Inferior parietal cortex (tissue), 1 donor: ENCODE results near the gene EID2B.
A peak's percentile ranks its signal among the peaks of the same experiment; 100 is the strongest.

ENCODE experiments used
- DNase-seq: peaks from one replicate; pipeline ENCODE4 v3.0.0-alpha.2; 2016; ENCODE audit errors: extremely low spot score

Gene EID2B

DNA sequence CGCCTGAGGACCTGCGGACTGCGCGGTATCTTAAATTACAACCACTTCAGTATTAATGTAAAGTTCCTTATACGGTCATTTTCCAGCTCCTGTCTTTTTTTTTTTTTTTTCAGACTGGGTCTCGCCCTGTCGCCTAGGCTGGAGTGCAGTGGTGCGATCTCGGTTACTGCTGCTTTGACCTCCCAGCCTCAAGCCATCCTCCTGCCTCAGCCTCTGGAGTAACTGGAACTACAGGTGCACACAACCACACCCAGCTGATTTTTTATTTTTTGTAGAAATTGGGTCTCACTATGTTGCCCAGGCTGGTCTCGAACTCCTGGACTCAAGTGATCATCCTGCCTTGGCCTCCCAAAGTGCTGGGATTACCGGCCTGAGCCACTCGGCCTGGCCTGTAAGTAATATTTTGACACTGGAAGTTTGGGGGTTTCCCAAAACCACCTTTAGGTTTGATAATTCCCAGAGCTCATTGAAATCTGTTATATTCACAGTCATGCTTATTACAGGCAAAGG, 406 bp upstream of the EID2B start:
- DNase-seq, result no peak

DNA sequence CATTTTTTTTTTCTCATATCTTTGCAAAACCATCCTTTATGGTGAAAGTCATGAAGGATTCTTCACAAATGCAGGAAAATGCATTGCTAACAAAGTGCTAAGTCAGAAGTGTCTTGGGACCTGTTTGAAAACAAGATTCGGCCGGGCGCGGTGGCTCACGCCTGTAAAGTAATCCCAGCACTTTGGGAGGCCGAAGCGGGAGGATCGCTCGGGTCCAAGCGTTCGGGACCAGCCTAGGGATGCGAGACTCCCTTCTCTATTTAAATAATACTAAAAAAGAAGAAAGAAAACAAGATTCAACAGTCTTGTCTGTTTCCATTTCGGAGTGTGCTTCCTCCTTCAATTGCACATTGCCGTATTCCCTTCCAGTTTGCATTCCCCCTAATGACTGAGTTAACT, 819 bp downstream of the EID2B start:
- no peak for DNase-seq

DNA sequence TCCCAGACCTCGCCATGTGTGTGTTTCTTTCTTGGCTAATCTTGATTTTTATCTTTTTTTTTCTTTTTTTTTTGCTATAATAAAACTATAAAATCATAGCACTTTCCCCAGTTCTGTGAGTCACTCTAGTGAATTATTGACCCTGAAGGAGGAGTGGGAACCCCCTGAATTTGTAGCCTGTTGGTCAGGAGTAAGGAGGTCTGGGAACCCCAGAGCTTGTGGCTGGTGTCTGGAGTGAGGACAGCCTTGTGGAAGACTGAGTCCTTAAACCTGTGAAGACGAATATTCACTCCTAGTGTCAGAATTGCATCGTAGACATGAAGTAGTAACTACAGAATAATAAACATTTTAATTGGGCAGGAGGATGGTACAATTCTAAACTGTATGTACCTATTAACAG, 7.4 kb downstream of the EID2B start:
- DNase-seq, result no peak

DNA sequence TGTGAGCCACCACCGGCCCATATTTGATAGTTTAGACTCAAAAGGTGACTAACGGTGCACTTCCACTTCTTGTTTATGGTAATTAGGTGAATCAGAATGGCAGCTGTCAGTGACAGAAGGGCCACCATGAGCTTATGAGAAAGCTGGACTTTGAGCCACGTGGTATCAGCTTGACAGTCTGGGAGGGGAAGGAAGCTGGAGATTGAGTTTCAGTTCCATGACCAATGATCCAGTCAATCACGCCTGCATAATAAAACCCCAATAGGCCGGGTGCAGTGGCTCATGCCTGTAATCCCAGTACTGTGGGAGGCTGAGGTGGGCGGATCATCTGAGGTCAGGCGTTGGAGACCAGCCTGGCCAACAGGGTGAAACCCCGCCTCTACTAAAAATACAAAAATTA, 8.2 kb downstream of the EID2B start:
- no peak for DNase-seq

DNA sequence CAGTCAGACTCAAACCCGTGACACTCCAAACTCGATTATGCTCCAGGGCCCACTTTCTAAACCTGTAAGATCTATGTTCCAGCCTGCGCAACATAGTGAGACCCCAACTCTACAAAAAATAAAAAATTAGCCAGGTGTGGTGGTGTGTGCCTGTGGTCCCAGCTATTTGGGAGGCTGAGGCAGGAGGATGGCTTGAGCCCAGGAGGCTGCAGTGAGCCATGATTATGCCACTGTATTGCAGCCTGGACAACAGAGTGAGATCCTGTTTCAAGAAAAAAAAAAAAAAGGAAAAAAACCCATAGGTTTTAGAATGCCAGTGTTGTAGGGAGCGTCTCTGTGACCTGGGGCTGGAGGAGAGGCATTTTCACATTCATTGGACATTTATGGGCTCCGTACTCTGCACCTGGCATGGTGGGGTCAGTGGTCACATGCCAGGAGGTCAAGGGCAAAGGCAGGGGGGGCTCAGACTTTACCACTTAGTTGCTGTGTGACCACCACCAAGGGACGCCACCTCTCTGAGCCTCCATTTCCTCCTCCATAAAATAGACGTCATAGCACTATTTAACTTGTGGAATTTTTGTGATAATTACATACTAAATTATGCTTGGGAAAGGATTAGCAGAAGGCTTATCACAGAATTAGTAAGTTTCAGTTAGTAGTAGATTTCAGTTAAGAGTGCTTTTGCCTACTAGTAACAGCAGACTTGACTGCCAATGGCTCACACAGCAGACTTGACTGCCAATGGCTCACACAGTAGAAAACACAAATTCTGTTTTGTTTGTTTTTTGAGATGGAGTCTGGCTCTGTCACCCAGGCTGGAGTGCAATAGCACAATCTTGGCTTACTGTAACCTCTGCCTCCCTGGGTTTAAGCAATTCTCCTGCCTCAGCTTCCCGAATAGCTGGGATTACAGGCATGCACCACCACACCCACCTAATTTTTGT, 11.8 kb downstream of the EID2B start:
- no peak for DNase-seq

DNA sequence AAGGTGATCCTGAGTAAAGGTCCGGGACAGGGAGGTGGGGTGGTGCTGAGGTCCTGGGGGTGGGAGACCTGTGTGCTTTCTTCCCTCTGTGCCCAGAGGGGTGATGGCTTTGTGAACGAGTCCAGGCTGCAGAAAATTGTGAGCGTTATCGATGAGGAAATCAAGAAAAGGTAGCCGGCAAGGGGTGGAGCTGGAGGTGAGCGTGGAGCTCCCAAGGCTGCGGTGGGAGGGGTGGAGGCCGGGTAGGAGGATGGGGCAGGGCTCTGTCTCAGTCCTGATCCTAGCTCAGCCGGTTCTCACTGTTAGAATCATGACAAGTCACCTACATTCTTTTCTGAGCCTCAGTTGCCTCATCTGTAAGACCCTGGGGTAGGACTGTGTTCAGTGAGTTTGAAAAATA, 13.7 kb downstream of the EID2B start:
- DNase-seq, result no peak

DNA sequence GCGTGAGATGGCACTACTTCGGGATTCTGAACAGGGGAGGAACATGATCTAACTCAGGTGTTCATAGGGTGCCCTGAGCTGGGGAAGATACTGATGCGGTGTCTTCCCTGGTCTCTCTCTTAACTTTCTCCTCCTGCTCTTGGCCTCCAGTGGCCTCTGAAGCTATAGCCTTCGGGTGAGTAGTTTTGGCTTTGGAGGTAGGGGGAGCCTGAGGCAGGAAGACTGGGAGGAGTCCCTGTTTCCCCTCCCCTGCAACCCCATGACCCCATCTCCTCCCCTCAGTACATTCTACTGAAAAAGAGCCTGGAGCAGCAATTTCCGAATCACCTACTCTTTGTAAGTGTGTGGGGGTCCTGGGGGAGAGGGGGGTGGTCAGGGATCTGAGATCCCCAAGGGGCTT, 14.2 kb downstream of the EID2B start:
- no peak for DNase-seq

DNA sequence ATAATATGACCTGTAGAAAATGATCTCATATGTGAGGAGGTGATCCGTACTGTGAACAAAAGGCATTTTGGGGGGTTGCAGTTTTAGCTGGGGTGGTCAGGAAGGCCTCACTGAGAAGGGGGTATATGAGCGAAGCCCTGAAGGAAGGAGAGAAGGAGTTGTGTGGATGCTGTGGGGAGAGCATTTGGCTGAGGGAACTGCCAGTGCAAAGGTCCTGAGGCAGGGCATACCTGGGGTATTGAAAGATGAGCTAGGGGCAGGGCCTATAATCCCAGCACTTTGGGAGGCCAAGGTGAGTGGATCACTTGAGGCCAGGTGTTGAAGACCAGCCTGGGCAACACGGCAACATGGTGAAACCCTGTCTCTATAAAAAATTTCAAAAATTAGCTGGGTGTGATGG, 15.2 kb downstream of the EID2B start:
- no peak for DNase-seq

DNA sequence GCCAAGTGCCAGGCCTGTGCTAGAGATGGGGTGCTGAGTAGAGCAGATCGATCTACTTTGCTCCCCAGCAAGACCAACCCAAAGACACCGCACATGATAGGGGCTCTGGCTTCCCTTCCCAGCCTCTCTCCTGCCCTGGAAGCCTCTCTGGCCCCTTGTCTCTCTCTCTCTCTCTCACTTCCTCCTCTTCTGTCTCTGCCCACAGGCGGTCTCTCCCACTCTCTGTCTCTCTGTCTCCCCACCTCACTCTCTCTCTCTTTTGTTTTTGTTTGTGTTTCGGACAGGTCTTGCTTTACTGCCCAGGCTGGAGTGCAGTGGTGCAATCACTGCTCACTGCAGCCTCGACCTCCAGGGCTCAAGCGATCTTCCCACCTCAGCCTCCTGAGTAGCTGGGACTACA, 16.4 kb downstream of the EID2B start:
- DNase-seq, result no peak

DNA sequence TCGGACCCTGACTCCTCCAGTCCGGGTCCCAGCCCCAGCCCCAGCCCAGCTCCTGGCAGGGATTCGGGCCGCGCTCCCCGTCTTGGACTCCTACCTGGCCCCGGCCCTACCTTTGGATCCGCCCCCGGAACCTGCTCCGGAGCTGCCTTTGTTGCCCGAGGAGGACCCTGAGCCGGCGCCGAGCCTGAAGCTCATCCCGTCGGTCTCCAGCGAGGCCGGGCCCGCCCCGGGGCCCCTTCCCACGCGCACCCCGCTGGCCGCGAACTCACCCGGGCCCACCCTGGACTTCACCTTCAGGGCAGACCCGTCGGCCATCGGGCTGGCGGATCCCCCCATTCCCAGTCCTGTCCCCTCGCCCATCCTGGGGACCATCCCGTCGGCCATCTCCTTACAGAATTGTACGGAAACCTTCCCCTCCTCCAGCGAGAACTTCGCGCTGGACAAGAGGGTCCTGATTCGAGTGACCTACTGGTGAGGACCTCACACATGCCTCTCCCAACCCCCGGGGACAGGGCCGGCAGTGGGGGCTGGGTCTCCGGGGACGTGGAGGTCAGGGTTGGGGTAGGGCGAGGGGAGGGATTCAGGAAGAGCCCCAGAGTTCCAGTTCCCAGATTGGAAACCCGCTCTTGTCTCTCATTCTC, 17.0 kb downstream of the EID2B start:
- no peak for DNase-seq

DNA sequence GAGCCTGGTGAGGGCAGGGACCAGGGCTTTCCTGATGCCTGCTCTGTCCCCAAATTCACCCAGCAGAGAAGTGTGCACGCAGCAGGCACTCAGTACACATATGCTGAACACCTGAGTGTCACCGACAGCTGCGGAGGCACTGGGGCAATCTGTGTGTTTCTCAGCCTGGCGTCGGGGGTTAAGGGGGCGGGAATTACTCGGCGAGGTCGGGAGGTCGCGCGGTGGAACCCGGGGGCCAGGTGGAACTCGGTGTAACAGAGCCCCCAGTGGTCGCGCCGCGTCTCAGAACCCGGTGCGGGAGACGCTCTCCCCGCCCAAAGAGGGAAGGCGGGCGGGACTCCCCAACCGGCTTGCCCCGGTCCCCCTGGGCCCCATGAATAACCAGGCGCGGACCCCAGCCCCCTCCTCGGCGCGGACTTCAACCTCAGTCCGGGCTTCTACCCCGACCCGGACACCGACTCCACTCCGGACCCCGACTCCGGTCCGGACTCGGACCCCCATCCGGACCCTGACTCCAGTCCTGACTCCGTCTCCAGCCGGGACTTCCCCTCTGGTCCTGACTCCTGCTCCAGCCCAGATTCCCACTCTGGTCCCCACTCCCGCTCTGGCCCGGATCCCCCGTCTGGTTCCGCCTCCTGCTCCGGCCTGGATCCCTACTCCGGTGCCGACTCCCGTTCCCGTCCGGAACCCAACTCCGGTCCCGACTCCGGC, 17.7 kb downstream of the EID2B start, which contains the start of gene SELENOV:
TSS of gene SELENOV (plus strand) at position 300 of the 711 bp plus-strand sequence. CDS start at position 374, 74 bp downstream.
- no peak for DNase-seq

DNA sequence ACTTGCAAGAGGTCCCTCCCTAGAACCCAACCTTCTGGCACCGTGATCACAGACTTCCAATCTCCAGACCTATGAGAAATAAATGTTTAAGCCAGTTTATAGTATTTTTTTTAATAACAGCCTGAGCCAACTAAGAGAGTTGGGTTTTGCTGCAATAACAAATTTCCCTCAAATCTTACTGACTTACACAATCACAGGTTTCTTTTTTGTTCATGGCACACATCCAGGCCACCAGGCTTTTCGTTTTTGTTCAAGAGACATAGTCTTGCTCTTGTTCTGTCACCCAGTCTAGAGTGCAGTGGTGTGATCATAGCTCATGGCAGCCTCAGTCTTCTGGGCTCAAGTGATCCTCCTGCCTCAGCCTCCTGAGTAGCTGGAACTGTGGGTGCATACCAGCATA, 19.7 kb downstream of the EID2B start:
- no peak for DNase-seq

DNA sequence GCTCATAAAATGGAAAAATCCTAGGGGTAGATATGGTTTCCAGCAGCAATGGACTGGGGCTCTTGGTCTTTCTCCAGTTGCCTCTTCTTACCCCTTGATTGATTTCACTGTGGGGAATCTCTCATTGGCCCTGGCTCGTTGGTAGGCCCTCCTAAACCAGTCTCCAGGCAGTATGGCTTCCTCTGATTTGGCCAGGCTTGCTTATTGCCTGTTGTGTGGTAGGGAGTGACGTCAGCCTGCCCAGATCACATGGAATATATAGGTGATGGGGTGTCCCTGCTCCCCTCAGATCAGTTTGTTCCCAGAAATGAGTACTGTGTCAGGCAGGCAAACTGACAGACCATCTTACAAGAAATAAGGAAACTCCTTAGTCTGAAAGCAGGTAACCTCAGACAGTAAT, 23.4 kb downstream of the EID2B start:
- no peak for DNase-seq

DNA sequence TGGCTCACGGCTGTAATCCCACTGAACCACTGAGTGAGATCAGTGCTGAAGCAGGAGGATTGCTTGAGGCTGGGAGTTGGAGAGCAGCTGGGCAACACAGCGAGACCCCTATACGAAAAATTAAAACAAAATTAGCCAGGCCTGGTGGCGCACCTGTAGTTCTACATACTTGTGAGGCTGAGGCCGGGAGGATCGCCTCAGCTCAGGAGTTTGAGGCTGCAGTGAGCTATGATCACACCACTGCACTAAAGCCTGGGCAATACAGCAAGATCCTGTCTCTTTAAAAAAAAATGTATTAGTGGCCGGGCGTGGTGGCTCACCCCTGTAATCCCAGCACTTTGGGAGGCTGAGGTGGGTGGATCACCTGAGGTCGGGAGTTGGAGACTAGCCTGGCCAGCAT, 24.0 kb downstream of the EID2B start:
- no peak for DNase-seq

DNA sequence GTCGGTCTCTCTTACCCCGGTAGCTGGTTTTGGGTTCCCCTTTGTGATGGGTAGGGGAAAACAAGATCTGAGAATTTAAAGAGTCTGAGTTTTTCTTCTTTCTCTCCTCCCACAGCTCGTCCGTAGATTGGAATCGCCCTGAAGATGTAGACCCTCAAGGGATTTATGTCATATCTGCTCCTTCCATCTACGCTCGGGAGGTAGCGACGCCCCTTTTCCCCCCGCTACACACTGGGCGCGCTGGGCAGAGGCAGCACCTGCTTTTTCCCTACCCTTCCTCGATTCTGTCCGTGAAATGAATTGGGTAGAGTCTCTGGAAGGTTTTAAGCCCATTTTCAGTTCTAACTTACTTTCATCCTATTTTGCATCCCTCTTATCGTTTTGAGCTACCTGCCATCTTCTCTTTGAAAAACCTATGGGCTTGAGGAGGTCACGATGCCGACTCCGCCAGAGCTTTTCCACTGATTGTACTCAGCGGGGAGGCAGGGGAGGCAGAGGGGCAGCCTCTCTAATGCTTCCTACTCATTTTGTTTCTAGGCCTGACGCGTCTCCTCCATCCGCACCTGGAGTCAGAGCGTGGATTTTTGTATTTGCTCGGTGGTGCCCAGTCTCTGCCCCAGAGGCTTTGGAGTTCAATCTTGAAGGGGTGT, 24.8 kb downstream of the EID2B start:
- peak; percentile 4 for DNase-seq

DNA sequence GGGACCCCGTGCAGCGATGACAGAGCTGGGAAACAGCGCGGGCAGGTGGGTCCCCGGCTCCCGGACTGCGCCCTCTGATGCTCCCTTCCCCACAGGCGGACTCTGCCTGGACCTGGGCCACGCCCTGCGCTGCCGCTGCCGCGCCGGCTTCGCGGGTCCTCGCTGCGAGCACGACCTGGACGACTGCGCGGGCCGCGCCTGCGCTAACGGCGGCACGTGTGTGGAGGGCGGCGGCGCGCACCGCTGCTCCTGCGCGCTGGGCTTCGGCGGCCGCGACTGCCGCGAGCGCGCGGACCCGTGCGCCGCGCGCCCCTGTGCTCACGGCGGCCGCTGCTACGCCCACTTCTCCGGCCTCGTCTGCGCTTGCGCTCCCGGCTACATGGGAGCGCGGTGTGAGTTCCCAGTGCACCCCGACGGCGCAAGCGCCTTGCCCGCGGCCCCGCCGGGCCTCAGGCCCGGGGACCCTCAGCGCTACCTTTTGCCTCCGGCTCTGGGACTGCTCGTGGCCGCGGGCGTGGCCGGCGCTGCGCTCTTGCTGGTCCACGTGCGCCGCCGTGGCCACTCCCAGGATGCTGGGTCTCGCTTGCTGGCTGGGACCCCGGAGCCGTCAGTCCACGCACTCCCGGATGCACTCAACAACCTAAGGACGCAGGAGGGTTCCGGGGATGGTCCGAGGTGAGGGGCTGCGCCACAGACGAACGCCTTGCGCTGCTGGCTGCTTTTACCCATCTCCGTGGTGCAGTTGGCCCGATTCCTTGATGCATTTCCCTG, 25.5 kb downstream of the EID2B start:
- DNase-seq, result peak; percentile 37

DNA sequence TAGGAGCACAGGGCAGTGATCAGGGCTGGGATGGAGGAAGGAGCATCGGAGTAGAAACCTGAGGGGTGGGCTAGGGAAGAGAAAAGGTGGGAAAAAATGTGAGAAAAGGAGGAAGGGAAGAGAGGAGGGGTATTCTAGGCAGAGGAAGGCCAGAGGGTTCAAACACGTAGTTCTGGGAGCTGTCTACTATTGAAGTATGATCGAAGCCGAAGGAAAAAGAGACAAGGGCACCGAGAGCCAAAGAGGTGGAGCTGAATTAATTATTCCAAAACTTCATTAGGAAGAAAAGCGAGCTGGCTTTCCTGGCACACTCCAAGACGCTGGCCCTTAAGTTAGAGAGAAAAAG, 26.1 kb downstream of the EID2B start:
- DNase-seq, result no peak

DNA sequence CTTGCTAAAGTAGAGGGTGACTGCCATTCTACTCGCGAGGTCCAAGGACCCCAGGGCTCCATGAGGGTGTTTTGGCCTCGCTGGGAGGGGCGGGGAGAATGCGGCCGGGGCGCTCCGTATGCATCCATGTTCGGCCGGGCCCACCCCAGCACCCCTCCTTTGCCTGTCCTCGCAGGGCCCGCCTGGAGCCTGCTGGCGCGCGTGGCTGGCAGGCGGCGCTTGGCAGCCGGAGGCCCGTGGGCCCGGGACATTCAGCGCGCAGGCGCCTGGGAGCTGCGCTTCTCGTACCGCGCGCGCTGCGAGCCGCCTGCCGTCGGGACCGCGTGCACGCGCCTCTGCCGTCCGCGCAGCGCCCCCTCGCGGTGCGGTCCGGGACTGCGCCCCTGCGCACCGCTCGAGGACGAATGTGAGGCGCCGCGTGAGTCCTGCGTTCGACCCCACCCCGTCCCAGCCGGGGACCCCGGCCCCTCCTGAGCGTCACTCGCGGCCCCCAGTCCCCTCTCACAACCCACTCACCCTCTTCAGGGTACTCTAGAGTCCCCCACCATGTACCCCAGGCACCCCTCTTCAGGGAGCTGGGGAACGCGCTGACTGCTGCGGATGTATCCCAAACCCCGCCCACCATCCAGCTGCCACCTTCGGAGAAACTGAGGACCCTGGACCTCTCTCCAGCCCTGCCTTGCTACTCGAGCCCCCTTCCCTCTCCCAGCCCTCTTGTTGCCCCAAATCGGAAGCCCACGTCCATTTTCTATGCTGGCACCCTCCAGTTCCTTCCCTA, 29.8 kb downstream of the EID2B start:
- DNase-seq, result peak; percentile 3

DNA sequence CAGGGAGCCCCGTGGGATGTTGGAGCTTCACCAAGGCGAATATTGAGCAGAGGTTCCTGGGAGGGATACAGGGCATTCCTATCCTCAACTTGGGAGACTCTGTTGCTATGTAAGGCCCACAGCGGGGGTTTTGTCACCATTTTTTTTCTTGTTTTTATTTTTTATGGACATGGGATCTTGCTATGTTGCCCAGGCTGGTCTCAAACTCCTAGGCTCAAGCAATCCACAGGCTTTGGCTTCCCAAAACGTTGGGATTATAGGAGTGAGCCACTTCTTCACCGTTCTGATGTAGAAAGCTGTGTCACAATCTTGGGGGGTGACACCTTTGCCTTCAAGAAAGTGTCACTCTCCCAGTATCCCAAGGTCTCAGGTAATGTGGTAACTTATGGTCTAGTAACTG, 31.3 kb downstream of the EID2B start:
- DNase-seq, result no peak

DNA sequence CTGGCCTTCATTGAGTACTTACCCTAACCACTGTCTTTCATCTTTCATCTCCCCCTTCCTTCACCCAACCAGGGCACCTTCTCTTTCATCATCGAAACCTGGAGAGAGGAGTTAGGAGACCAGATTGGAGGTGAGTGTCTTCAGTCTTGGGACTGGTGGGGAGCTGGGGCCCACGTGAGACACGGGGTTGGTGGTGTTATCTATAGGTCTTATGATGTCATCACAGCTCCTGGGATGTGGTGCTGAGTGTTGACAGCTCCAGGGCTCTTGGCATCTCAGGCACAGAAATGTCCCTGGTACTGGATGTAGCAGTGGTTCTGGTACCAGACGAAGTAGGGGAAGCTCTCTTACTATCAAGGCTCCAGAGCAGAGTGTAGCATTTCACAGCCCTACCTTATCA, 32.1 kb downstream of the EID2B start:
- DNase-seq, result no peak
